Measurements from ENCODE around the gene ANKRD34C. TPM values are rescaled to one million over a fixed set of nuclear protein-coding genes. Genes with fewer than 3 reads are reported as not detected.

The ANKRD34C gene
- total RNA-seq, 2 donors from 2014 or later, result 0.20 TPM; not detected in 1

DNA sequence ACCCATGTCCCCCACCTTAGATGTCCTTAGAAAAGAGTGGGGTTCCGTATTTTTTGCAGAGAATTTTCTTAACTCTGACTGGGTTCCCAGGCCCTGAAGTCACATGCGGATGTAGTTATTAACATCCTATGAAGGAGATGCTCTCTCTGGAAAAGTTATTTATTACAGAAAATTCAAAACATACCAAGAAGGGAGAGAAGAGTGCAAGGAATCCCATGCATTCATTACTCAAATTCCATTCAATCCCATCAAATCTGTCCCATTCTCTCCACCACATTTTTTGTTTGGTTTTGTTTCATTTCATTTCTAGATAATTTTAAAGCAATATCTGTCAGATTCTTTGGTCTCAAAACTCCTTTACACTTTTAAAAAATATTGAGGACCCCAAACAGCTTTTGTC is 34.3 kb upstream of the ANKRD34C start:
- Histone ChIP-seq H3K9me3 (no peaks in the 10 kb centered on the region), H3K27ac (no peak overlapping the region), H3K4me3 (no peak overlapping the region), H3K4me1 (peaks cover 0 to 11% of the 10 kb centered on the region in 2 donors), H3K27me3 (no peaks in the 10 kb centered on the region), H3K36me3 (no peaks in the 10 kb centered on the region)
- no peak for TF ChIP-seq CTCF (IDR thresholded peaks at IDR 0.05)
- no peak for DNase-seq (ENCODE audit: low spot score)

GRCh38 chr15:79257454-79257853 is 25.1 kb upstream of the ANKRD34C start:
- Histone ChIP-seq H3K27ac (no peak overlapping the region), H3K36me3 (no peaks in the 10 kb centered on the region), H3K9me3 (no peaks in the 10 kb centered on the region), H3K4me3 (no peak overlapping the region), H3K27me3 (no peaks in the 10 kb centered on the region), H3K4me1 (no peaks in the 10 kb centered on the region)
- no peak for DNase-seq (ENCODE audit: low spot score)
- no peak for TF ChIP-seq CTCF (IDR thresholded peaks at IDR 0.05)

GRCh38 chr15:79261836-79262235 is 20.7 kb upstream of the ANKRD34C start:
- no peak for DNase-seq (ENCODE audit: low spot score)
- Histone ChIP-seq H3K9me3 (no peaks in the 10 kb centered on the region), H3K4me3 (no peak overlapping the region), H3K4me1 (peaks cover 0 to 11% of the 10 kb centered on the region in 2 donors), H3K27ac (no peak overlapping the region), H3K36me3 (no peaks in the 10 kb centered on the region), H3K27me3 (no peaks in the 10 kb centered on the region)
- no peak for TF ChIP-seq CTCF (IDR thresholded peaks at IDR 0.05)

DNA sequence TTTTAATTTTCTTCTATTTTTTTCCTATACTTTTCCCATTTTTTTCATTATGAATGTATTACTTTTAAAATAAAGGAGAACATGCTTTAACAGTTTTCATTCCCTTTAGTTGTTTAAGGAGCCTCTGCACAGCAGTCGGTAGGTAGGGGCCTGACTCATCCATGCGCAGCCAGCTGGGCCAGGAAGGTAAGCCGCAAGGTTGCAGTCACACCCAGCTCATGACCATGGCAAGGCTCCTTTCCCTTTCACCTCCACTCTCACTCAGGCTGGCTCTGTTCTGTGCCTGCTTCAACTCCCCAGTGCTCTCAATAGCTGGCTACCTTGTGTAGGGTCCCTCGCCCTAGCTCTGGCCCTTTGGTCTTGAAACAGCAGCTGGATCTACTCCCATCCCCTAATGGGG is 17.4 kb upstream of the ANKRD34C start:
- Histone ChIP-seq H3K27me3 (no peaks in the 10 kb centered on the region), H3K4me3 (no peak overlapping the region), H3K36me3 (no peaks in the 10 kb centered on the region), H3K27ac (peak overlapping the region; percentile 36 to 65), H3K9me3 (no peaks in the 10 kb centered on the region), H3K4me1 (peaks cover 0 to 11% of the 10 kb centered on the region in 2 donors)
- TF ChIP-seq CTCF (IDR thresholded peaks at IDR 0.05), result no peak
- DNase-seq (ENCODE audit: low spot score), result no peak

DNA sequence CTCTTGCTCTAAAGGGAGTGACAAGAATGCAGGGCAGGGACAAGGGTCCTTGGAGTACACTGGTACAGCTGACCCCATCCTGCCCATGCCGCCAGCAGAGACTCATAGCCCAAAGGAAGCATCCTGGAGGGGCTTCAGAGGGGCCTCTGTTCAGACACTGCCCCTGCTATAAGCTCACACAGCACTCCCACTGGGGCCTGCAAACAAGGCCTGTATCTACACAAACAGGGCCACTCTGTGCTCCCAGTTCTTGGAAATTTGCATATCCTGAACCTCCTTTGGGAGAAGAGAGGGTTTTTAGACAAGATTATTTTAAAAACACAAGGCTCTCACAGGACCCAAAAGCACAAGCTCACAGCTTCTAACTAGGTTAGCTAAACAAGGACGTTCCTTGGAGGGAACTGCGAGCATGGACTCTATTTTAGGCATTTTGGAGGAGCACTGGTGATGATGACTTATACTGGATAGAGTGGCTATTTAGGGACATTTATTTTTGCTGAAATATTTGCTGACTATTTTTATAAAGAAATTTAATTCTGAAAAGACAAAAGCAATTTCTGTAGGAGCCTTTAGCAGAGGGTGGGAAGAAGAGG is 16.4 kb upstream of the ANKRD34C start:
- no peaks in the 10 kb centered on the region for H3K27me3 ChIP-seq
- H3K4me1 ChIP-seq, result peaks cover 0 to 11% of the 10 kb centered on the region in 2 donors
- no peaks in the 10 kb centered on the region for H3K36me3 ChIP-seq
- no peak for TF ChIP-seq CTCF (IDR thresholded peaks at IDR 0.05)
- DNase-seq (ENCODE audit: low spot score), result no peak
- no peaks in the 10 kb centered on the region for H3K9me3 ChIP-seq
- H3K4me3 ChIP-seq, result no peak overlapping the region
- peak overlapping the region; percentile 36 to 65 for H3K27ac ChIP-seq

All from right atrium auricular region (tissue), 2 donors.